Measurements from ENCODE around the gene ABR.
"Not testable (repeated sequence)": the region's sequence is repeated elsewhere in the genome, so short reads cannot be mapped to it uniquely, and the experiment has no call there.

The ABR gene

DNA sequence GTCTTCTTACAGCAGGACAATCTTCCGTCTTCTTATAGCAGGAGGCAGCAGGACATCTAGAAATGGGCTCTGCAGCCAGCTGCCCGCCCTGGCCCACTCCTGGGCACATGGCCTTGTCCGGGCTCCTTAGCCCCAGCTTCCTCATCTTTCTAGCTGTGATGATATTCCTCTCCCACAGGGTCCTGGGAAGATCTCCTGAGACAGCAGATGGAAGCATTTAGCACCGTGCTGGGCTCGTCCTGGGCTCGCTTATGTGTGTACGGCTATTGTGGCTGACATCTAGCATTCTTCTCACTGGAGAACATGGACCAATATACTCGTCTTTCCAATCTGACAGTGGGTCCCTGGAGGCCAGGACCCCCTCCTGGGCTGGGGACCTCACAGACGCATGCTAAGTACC lies 134.3 kb downstream of the ABR start:
- DNase-seq: no peak

DNA sequence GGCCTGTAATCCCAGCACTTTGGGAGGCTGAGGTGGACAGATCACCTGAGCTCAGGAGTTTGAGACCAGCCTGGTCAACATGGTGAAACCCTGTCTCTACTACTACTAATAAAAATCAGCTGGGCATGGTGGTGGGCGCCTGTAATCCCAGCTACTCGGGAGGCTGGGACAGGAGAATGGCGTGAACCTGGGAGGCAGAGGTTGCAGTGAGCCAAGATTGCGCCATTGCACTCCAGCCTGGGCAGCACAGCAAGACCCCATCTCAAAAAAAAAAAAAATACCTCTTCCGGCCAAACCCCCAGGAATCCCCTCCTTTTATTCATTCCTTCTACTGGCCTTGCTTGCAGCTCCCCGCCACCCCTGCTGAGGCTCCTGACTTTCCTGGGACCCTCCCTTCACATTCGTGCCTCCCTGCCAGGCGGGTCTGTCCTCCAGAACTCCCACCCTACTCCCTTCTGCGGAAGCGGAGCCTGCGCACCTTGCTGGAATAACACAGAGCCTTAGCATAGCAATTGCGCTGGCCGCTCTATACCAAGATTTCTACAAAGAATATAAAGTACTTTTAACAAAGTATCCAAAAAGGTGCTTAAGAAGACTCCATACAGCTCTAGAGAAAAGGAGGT lies 135.3 kb downstream of the ABR start:
- not testable (repeated sequence) for DNase-seq

DNA sequence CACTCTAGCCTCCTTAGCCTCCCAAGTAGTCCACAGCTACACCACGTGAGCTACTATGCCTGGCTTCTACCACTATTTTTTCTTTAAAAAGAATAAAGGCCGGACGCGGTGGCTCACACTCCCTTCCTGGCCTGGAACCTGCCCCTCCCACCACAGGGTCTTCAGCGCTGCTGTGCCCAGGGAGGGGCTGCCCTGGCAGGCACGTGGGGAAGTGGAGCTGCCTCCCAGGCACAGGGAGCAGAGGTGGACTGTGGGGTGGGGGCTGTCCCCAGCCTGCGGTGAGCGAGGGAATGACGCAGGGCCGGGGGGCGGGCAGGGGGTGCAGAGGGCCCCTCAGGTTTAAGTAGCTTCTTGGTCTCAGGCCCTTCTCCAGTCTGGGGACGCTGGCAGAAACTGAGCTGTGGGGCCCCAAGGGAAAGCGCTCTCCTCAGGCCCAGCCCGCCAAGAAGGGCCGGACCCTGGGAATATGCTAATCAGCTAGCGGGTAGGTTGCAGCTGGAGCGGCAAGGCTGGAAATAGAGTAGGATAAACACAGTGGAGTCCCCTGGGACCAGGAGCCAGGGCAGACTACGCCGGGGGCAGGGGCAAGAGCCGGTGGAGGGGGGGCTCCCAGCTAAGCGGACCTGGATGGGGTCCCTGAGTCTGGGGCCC lies 136.1 kb downstream of the ABR start:
- DNase-seq: no peak

DNA sequence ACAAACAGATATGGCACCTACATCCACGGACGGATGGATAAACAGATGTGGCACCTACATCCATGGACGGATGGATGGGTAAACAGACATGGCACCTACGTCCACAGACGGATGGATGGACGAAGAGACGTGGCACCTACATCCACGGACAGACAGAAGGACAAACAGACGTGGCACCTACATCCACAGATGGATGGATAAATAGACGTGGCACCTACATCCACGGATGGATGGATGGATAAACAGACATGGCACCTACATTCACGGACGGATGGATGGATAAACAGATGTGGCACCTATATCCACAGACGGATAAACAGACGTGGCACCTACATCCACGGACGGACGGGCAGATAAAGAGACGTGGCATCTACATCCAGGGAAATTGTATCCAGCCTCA lies 137.3 kb downstream of the ABR start:
- no peak for DNase-seq

DNA sequence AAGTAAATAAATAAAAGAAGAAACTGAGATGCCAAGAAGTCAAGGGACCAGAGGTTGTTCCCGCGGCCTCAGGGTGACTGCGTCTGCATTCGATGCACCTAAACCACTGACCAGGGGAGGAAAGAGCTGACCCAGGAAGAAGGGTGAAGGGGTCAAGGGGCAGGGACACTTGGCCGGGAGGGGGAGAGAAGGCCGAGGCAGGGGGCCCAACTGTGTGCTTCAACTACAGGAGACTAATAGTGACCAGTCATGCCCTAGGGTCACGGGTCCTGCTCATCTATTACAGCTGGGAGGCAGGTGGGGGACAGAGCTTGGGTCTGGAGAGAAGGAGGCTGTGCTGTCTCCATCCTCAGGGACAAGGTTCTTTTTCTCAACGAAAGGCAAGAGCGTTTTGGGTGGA lies 138.0 kb downstream of the ABR start:
- DNase-seq: no peak

DNA sequence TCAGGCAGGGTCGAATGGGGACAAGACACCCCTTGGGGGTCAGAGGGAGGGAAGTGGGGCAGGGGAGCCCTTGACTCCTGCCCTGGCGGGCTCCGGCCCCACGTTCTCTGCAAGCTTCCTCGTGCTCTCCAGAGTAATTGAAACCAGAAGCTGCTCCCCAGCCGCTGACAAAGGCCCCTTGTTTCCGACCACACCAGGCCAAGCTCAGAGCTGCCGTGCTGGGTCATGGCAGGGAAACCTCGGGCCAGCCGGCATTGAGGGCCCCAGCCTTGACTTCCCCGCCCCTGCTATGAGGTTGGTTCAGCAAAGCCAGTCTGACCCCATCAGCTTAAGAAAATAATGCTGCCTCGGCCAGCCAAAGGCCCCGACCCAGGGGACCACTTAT lies 139.6 kb downstream of the ABR start:
- DNase-seq: no peak

- no peak for DNase-seq
These were observed 140.1 kb downstream of the ABR start for GRCh38 chr17:1039511-1040215.

GRCh38 chr17:1039123-1039507 lies 140.7 kb downstream of the ABR start:
- no peak for DNase-seq

DNA sequence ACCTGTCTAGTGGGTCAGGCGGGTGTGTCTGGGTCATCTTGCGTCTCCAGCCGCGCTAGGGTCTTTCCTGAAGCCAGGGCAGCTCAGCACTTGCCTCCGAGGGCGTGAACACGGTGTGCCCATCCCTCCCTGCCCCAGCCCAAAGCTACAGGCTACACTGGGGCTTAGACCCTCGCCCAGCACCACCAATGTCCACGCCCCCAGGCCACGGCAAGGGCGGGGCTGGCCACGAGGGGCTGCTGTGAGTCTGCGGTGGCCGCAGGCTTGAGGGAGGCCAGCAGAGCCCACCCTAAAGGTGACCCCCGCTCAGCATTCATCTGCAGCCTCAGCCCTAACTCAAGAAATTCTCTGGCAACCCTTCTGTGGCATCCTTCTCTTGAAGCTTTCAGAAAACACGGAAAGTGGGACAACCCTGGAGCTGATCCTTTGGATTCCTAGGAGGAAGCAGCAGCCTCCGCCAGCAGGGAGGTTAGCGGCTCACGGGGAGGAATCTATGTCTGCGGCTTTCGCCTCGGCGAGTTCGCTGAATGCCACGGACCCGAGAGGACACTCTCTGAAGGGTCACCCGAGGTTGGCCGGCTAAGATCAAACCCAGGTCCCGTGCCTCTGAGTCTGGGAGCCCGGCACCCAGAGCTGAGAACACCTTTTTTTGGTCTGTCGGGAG lies 141.2 kb downstream of the ABR start:
- DNase-seq: no peak

- DNase-seq: no peak
These were observed 142.4 kb downstream of the ABR start for GRCh38 chr17:1037238-1037879.

DNA sequence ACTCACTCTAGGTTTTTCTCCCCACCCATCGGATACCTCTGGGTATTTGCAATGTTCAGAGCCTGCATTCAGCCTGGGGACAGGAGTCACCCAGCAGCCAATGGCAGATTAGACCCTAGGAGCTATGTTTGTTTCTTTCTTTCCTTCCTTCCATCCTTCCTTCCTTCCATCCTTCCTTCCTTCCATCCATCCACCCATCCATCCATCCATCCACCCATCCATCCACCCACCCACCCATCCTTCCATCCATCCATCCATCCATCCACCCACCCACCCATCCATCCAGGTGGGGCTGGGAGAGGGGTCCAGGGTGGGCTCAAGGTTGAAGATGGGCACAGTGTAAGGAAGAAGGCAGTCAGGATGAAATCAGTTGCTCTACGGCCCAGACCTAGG lies 142.9 kb downstream of the ABR start:
- no peak for DNase-seq

DNA sequence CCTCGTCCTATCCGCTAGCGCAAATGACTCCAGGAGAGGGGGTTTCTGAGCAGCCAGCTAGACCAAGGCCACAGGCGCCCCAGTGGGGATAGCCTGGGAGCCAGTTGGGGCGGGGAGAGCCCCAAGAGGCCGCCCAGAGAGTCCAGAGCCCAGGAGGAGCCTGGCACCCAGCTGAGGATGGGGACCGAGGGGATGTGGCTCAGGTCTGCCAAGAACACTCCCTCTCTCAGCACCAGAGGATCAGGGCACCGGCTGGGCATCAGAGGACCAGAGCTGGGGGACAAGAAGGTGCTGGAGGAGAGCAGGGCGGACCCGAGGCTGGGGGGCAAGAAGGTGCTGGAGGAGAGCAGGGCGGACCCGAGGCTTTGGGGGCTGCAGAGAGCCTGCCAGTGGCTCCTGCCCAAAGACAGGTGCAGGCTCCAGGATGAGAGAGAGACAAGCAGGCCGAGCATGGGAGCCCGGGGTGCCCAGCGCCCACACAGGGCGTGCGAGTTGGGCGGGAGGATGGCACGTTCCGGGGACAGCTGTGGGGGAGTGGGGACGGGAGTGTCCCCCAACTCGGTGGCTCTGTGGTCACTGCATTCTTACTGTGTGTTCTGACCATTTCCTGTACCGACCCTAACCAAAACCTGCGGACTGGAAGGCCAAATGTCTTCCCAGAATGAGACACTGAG lies 143.5 kb downstream of the ABR start:
- no peak for DNase-seq

DNA sequence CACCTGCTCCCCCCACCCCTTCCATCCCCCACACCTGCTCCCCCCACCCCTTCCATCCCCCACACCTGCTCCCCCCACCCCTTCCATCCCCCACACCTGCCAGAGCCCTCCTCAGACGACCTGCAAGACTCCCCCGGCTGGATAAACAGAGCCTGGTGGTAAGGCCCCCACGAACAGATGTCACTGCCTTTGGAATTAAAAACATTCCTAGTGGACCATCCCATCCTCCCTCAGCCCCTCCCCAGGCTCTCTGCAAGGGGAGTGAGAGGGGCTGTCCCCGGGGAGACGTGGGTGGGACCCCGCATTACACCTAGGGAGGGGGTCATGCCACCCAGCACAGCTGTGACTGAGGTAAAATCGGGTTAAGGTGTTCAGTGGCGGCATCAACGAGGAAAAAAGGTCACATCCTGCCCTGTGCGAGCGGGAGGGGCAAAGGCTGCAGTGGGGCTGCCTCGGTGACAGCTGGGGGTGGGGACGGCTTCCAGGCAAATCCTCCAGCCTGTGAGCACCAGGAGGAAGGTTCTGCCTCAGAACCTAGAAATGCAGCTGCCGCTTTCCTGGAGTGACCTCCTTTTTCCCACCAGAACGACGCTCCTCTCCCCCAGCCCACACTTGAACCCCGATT lies 144.1 kb downstream of the ABR start:
- DNase-seq: no peak

DNA sequence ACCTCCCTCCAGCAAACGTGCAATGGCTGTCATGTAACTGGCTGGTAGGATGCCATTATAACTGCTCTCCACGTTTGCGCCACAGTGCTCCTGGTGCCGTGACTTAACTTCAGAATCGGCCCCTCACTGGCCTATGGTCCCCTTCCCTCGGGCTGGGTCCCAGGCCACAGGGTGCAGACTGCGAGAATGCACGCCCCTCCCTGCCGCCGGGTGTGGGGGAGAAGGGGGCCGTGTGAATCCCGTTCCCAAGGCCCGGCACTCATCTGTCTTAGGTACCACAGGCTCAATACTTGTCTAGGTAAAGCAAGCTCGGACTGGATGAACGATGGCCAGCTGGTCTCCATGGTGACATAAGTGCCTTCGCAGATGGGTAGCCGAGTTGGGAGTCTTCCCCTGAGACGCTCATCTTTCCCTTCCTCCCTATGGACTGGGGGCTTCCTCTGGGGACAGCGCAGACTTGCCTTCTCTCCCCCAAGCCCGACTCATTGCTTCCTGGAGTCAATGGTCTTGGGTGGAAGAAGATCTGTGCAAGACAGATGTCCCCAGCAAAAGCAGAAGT lies 145.1 kb downstream of the ABR start:
- no peak for DNase-seq

DNA sequence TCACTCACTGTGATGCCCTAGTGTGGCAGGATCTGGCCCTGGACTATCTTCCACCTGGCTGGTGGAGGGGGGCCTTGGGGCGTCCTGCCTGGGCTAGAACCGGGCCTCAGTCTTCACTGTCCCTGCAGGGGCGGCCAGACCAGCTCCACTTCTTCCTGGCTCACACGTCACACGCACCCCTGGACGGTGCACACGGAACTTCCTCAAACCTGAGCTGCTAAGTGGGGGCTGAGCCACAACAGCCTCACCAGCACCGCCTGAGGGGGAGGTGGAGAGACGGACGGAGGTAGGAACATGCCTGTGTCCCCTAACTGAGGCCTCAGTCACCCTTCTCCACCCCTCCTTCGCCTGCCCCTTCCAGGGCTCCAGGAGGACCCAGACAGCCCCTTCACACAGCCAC lies 146.3 kb downstream of the ABR start:
- no peak for DNase-seq

- no peak for DNase-seq
These were observed 147.4 kb downstream of the ABR start for GRCh38 chr17:1032391-1032790.

DNA sequence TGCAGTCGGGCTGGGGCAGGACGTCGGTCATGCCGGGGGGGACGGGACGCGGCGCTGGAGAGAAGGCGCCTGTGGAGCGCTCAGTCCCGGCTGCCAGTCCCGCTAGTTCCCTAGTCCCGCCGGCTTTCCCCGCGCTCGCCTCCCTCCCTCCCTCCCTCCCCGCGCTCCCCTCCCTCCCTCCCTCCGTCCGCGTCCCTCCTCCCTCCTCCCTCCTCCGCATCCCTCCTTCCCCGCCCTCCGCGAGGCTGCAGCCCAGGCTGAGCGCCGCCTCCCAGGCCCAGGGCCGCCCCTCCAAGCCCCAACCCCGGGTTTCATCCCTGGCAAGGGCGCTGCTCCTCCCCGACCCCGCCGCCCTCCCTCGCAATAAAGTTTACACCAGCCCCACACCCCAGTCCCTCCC lies 148.1 kb downstream of the ABR start:
- DNase-seq: no peak

DNA sequence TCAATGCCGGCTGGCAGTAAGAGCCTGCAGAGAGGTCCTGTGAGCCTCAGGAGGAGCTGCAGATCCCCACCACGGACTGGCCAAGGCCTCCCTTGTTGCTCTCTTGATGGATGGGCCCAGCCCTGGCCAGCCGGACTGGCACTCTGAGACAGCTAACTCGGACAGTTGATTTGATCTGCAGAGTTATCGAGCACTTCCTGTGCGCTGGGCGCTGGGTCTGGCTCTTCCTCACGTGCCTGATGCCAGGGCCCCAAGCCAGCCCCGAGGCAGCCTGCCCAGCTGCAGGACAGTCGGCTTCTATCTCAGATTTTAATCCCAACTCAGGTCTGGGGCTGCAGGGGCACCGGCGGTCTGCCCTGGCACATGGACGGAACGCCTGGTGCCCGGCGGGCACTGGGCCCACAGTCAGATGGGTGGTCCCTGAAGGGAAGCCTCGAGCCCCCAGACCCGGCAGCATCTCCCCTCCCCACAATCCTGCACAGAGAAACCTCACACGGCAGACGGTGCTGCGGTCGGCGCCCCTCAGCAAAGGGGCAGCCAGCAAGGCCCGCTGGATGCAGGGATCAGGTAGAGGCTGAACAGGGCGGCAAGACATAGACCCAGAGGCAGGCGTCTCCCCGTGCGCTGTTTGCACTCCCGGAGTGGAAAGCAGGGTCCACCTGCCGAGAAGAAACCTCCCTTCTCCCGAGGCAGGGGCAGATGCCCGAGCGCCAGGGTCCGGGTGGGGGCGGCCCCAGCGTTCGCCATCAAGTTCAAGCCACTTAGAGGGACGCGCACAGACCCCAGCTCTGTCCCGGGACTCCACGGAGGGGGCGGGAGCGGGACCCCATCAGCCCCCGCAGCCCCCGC lies 148.9 kb downstream of the ABR start:
- no peak for DNase-seq

- DNase-seq: no peak
These were observed 149.7 kb downstream of the ABR start for GRCh38 chr17:1029922-1030644.

DNA sequence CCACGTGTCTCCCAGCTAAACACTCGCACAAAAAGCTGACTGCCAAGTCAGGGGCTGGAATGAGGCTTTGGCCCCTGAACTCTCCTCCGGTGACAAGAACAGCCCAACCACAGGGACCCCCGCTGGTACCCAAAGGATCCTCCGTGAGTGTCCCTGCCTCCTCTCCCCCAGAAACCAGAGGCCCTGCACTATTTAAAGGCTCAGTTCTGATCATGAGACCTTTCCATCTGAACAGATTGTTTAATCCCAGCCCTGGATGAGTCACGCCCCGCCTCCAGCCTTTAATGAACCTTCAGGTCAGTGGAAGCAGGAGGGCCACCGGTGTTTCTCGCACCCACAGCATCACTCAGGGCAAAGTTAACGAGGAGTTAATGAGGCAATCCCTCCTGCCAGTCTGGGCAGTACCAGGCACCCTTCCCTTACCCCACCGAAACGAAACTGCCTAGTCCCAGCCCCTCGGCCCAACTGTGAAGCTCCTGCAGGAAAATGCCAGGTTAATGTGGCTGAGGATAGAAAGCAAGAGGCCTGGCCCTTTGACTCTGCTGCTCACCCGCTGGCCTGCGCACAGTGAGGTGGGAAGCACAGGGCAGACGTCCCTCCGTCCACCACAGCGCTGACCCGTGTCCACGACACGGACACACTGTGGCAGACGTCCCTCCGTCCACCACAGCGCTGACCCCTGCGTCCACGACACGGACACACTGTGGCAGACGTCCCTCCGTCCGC lies 150.4 kb downstream of the ABR start:
- no peak for DNase-seq

Measured in activated T-cell treated with anti-CD3 and anti-CD28 coated beads, Interleukin-2, amount 50 U/mL, for 1 hour (primary cell).